ENCODE data around the gene CLMN. TPM values are rescaled to one million over a fixed set of nuclear protein-coding genes. Genes with fewer than 3 reads are reported as not detected.

Gene CLMN
- total RNA-seq, 2 donors from 2014 or later: 24.6 to 39.3 TPM

DNA sequence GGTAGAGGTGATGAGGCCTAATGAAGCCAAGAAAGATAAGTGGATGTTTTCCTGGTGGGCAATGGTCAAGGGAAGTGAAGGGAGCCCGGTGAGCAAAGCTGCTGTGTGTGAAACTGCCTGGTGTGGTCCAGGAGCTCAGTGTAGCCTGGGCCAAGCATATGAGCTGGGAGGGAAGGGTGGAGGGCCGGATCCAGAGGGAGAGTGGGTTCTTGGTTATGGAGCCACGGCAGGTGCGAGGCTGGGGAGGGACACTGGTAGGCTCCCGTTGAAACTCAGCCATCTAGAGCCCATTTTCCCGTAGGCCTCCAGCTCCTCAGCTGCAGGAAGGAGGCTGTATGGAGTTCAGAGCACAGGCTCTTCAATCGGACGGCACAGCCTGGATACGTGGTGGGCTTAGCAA lies 10.2 kb upstream of the CLMN start:
- Histone ChIP-seq H3K4me3 (no peak overlapping the region), H3K4me1 (replicated peaks) (no peaks in the 10 kb centered on the region), H3K27me3 (replicated peaks; ENCODE audit: insufficient read depth) (no peaks in the 10 kb centered on the region), H3K27ac (no peak overlapping the region), H3K9me3 (no peaks in the 10 kb centered on the region), H3K36me3 (no peaks in the 10 kb centered on the region)
- DNase-seq (ENCODE audit: low spot score): no peak
- TF ChIP-seq POLR2AphosphoS5 (IDR thresholded peaks at IDR 0.05) (no peak), CTCF (IDR thresholded peaks at IDR 0.05) (no peak), POLR2A (IDR thresholded peaks at IDR 0.05) (no peak)
- intact Hi-C loops (cut with DNase I): no loop called here
- 97% methylated on average over 9 of the region's 9 CpGs for WGBS

DNA sequence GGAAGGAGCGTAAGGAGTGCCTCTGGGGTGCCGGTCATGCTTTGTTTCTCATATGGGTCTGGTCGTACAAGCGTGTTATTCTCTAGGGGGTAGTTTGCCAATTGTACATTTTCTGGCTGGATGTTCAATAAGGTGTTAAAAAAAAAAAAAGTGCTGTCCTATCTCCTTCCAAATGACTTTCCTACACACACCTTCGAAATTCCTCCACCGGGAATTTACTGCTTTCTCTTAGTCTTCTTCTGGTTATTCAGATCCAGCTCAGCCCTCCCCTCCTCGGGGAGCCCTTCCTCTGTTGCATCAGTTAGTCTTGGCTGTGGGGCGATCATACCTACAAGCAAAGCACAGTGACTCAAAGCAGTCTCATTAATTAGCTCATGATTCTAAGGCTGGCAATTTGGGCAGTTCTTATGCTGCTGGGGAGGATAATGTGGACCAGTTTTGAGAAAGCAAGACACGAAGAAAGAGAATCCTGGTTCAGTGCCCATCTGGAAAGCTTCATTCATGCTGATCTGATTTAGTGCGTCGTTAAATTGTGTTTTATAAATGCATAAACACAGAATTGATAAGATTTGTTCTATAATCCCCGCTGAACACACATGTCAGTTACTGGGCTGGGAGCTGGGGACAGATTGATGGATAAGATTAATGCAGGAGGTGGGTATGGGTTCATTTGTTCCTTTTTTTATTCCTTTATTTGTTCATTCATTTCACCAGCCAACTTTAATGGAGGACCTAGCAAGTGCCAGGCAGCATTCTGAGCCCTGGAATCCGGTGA lies 9.2 kb upstream of the CLMN start:
- no peak for DNase-seq (ENCODE audit: low spot score)
- Histone ChIP-seq H3K9me3 (no peaks in the 10 kb centered on the region), H3K27ac (no peak overlapping the region), H3K4me1 (replicated peaks) (no peaks in the 10 kb centered on the region), H3K27me3 (replicated peaks; ENCODE audit: insufficient read depth) (no peaks in the 10 kb centered on the region), H3K4me3 (no peak overlapping the region), H3K36me3 (no peaks in the 10 kb centered on the region)
- 35% methylated on average over 13 of the region's 13 CpGs for WGBS
- TF ChIP-seq CTCF (IDR thresholded peaks at IDR 0.05): no peak
- TF ChIP-seq POLR2AphosphoS5 (IDR thresholded peaks at IDR 0.05): peak; percentile 5
- no peak for TF ChIP-seq POLR2A (IDR thresholded peaks at IDR 0.05)
- intact Hi-C loops (cut with DNase I): no loop called here

DNA sequence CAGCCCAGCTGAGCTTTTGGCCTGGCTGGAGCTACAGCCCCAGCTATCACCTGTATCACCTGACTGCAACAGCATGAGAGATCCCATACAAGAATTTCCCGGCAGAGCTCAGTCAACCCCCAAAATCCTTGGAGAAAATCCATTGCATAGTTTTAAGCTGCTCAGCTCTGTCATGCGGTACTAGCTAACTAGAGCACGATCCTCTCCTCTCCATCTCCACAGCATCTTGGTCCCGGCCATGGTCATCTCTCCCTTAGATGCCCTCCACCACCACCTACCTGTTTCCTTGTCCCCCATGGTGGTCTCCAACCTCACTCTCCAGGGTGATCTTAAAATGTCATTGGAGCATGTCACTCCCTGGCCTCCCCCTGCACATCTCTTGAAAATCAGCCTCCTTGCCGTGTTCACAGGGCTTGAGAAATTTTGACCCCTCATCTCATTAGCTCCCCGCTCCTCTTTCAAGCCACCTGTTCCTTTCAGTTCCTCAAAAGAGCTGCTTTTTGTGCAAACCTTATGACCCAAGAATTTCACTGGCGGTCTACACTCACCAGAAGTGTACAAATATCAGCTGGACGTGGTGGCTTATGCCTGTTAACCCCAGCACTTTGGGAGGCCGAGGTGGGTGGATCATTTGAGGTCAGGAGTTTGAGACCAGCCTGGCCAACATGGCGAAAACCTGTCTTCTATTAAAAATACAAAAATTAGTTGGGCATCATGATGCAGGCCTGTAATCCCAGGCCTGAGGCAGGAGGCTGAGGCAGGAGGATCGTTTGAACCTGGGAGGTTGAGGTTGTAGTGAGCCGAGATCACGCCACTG lies 8.1 kb upstream of the CLMN start:
- H3K36me3 ChIP-seq: no peaks in the 10 kb centered on the region
- 95% methylated on average over 13 of the region's 13 CpGs for WGBS
- no peaks in the 10 kb centered on the region for H3K4me1 ChIP-seq (replicated peaks)
- H3K27me3 ChIP-seq (replicated peaks; ENCODE audit: insufficient read depth): no peaks in the 10 kb centered on the region
- H3K9me3 ChIP-seq: no peaks in the 10 kb centered on the region
- no peak for DNase-seq (ENCODE audit: low spot score)
- intact Hi-C loops (cut with DNase I): no loop called here
- no peak overlapping the region for H3K4me3 ChIP-seq
- no peak overlapping the region for H3K27ac ChIP-seq
- no peak for TF ChIP-seq POLR2A (IDR thresholded peaks at IDR 0.05)
- TF ChIP-seq CTCF (IDR thresholded peaks at IDR 0.05): no peak
- no peak for TF ChIP-seq POLR2AphosphoS5 (IDR thresholded peaks at IDR 0.05)

DNA sequence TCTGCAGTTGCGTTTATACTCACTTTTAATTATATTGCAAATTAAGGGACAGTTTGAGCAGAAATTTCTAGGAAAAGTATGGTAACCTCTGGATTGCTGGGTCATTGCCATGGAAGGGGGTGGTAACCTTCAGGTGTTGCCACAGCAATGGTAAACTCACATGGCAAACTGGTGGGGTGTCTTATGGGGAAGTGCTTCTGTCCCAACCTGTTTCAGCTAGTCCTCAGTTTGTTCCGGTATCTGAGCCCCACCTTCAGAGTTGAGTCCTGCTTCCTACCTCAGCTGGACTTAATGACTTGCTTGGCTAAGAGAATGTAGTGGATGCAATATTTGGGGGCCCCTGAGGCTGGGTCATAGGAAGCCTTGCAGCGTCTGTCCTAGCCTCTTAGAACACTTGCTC lies 7.3 kb upstream of the CLMN start:
- intact Hi-C loops (cut with DNase I): no loop called here
- no peaks in the 10 kb centered on the region for H3K4me1 ChIP-seq (replicated peaks)
- no peaks in the 10 kb centered on the region for H3K36me3 ChIP-seq
- no peak for DNase-seq (ENCODE audit: low spot score)
- H3K27ac ChIP-seq: no peak overlapping the region
- H3K9me3 ChIP-seq: no peaks in the 10 kb centered on the region
- H3K27me3 ChIP-seq (replicated peaks; ENCODE audit: insufficient read depth): no peaks in the 10 kb centered on the region
- TF ChIP-seq POLR2A (IDR thresholded peaks at IDR 0.05): no peak
- no peak for TF ChIP-seq CTCF (IDR thresholded peaks at IDR 0.05)
- no peak for TF ChIP-seq POLR2AphosphoS5 (IDR thresholded peaks at IDR 0.05)
- WGBS: 91% methylated on average over 3 of the region's 3 CpGs
- H3K4me3 ChIP-seq: no peak overlapping the region

Data from prostate gland (tissue), 2 donors.